Pancreas (tissue), 10 donors: ENCODE data around the gene CASQ2. TPM values are rescaled to one million over a fixed set of nuclear protein-coding genes. Genes with fewer than 3 reads are reported as not detected.
A peak's percentile ranks its signal among the peaks of the same experiment; 100 is the strongest.

Experiments used
- ATAC-seq, 4 donors: fragments of 200-7000 bp; cut with Tn5 transposase; one replicate each; pipeline versions ENCODE4 v1.8.0 to v1.9.1; 2020; ENCODE audit warnings: mild to moderate bottlenecking in 4 of 4, moderate library complexity in 4 of 4
- DNase-seq, 6 donors: peaks; one replicate each; pipeline ENCODE4 v3.0.0-alpha.2; 2020
- FAIRE-seq: peaks from 2 replicates; lab custom pipeline; 2012; peaks lifted over from hg19 to GRCh38; lab: Jason Lieb, UNC
- H3K27ac ChIP-seq, 4 donors: fragments of 200-600 bp; sonication (generic); 1 replicate in 3 of 4; 2 replicates in 1 of 4; pipeline versions ENCODE4 v1.5.0 to v1.8.0; 2020
- H3K27me3 ChIP-seq, 4 donors: fragments of 200-600 bp; one replicate each; pipeline ENCODE4 v1.8.0; 2021
- H3K36me3 ChIP-seq, 3 donors: fragments of 200-600 bp; sonication (generic) in 1 of 3; one replicate each; pipeline versions ENCODE4 v1.5.0 to v1.8.0; 2020 to 2021
- H3K4me1 ChIP-seq, 3 donors: fragments of 200-600 bp; one replicate each; pipeline ENCODE4 v1.8.0; 2021
- H3K4me3 ChIP-seq, 4 donors: fragments of 200-600 bp; sonication (generic) in 2 of 4; one replicate each; pipeline versions ENCODE4 v1.5.0 to v1.8.0; 2020 to 2021
- H3K9me3 ChIP-seq, 4 donors: fragments of 200-600 bp; one replicate each; pipeline ENCODE4 v1.8.0; 2021
- WGBS, 2 donors: extraction: QIAGEN DNeasy Blood & Tissue Kit; methylation state at CpG; one replicate each; pipeline ENCODE4 v1.1.7; 2013; 5-methylcytosine and 5-hydroxymethylcytosine counted together
- intact Hi-C, 3 donors: fragments of 100-400 bp; cut with DNase I; formaldehyde crosslinking; loops; one replicate each; pipeline versions ENCODE4 v1.11.1 to v1.14.2; 2022
- polyA plus RNA-seq, 2 donors: library from polyadenylated mRNA; stranded (reverse); fragments of 200-250 nt; gene quantifications; one replicate each; pipeline ENCODE4 v1.2.3, GENCODE V29; 2013
- total RNA-seq, 6 donors: library from RNA; stranded (reverse); fragmentation: NEBNext Ultra II Directional in 4 of 6; extraction: Animal tissue kit (Norgen Biotek cat#: 25700) in 4 of 6; gene quantifications; one replicate each; pipeline versions ENCODE4 v1.2.1 to v1.2.4, GENCODE V29; 2021 to 2023
- TF ChIP-seq, protein P1 (sequence below), 4 donors: fragments of 200-600 bp; sonication (generic) in 3 of 4; IDR thresholded peaks; one replicate each; pipeline versions ENCODE4 v1.5.0 to v1.8.0; 2021; ENCODE audit warnings: antibody characterized with exemption in 4 of 4
- donor health status: healthy with polysubstance abuse.
- donor health status: DM: no; HTN: no; CAD: no; lungs with moderate emphysema.
- donor health status: DM: no; HTN: no; CAD: no.
- donor health status: control.
- donor health status: control.
- donor health status: Bipolar disorder and iron deficiency.
- donor health status: DM: yes; HTN: yes; CAD: no.
- donor health status: DM: no; HTN: no; CAD: no.
- donor health status: DM: no; HTN: no; CAD: no.
- donor health status: DM: yes; HTN: yes; CAD: no.

The CASQ2 gene
- total and polyA plus RNA-seq, 8 donors = 0.09 to 1.2 (median 0.34) TPM; not detected in 1

DNA sequence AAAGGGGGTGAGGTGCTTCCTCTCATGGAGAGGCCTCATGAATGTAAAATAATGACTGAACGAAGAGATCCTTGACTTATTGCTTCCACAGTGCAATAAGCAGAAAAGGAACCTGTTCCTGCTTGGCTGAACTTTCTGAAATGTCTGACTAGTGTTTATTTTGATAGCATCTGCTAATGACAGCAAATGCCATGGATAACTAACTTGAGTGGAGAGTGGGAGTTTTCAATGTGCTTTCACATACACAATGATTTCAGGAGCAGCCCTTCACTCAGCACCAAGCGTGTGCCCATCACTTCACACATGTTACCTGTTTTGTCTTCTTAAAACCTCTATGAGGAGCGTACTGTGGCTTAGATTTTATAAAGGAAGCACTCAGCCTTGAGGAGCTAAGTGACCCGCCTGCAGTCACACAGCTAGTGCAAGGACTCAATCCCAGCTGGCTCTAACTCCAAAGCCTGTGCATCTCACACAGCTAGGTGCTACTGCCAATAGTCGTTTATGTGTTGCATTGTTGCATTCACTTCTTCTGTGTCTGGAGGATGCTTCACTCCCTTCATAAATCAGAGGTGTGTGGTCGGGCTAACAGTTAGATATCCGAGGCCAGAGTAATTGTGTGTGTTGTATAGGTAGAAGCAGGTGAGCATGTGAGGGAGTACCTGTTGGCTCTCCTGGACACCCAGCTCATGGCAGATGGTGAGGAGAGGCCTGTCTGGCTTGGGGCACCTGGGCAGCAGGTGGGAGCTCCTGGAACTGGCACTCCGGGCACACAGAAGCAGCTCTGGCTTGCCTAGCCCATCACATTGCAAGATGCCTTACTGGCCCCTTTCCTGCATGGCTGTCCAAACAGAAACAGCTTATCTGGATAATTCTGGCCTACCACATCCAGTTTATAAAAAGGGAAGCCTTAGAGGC lies 12.8 kb downstream of the CASQ2 start:
- no peak overlapping the region for H3K27ac ChIP-seq
- no peak overlapping the region for H3K4me3 ChIP-seq
- no peaks in the 10 kb centered on the region for H3K27me3 ChIP-seq
- intact Hi-C loops = no loop called here
- peaks cover 0 to 4% (median 0%) of the 10 kb centered on the region in 3 donors for H3K4me1 ChIP-seq
- FAIRE-seq = no peak
- DNase-seq = no peak
- TF ChIP-seq, protein P1, sequence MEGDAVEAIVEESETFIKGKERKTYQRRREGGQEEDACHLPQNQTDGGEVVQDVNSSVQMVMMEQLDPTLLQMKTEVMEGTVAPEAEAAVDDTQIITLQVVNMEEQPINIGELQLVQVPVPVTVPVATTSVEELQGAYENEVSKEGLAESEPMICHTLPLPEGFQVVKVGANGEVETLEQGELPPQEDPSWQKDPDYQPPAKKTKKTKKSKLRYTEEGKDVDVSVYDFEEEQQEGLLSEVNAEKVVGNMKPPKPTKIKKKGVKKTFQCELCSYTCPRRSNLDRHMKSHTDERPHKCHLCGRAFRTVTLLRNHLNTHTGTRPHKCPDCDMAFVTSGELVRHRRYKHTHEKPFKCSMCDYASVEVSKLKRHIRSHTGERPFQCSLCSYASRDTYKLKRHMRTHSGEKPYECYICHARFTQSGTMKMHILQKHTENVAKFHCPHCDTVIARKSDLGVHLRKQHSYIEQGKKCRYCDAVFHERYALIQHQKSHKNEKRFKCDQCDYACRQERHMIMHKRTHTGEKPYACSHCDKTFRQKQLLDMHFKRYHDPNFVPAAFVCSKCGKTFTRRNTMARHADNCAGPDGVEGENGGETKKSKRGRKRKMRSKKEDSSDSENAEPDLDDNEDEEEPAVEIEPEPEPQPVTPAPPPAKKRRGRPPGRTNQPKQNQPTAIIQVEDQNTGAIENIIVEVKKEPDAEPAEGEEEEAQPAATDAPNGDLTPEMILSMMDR (IDR thresholded peaks at IDR 0.05) = no peak
- no peak for ATAC-seq
- no peaks in the 10 kb centered on the region for H3K36me3 ChIP-seq
- H3K9me3 ChIP-seq = no peaks in the 10 kb centered on the region
- 84 to 86% methylated on average over 8 of the region's 8 CpGs for WGBS, 2 donors

GRCh38 chr1:115753830-115754229 lies 14.7 kb downstream of the CASQ2 start:
- no peak for FAIRE-seq
- Histone ChIP-seq H3K4me1 (peaks cover 0 to 4% (median 0%) of the 10 kb centered on the region in 3 donors), H3K9me3 (no peaks in the 10 kb centered on the region), H3K36me3 (no peaks in the 10 kb centered on the region), H3K4me3 (no peak overlapping the region), H3K27me3 (no peaks in the 10 kb centered on the region), H3K27ac (no peak overlapping the region)
- peak; percentile 21 to 82 (median 64) for ATAC-seq
- peak in 2 of 6 donors; percentile 16 to 22 for DNase-seq
- 34 to 40% methylated on average over 7 to 8 of the region's 8 CpGs for WGBS, 2 donors
- TF ChIP-seq, protein P1 (IDR thresholded peaks at IDR 0.05) = no peak
- intact Hi-C loops = no loop called here

DNA sequence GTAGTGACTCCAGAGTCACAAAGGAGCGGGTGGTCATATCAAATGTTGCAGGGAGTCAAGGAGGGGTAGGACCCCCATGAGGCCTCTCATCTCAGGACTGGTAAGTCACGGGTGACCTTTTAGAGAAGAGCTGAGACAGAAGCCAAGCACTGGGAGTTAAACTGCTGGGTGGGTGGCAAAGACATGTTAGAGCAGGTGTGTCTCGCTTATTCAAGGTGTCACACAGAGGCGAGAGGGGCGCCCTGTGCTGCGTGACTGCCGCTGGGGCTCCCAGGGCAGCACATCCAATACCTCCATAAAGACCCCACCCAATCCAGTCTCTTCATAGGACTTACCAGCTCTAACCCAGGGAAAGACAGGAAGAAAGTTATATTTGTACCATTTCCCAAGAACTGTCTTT lies 15.2 kb downstream of the CASQ2 start:
- 94 to 100% methylated on average over 7 of the region's 7 CpGs for WGBS, 2 donors
- ATAC-seq = no peak
- no peak for DNase-seq
- intact Hi-C loops = no loop called here
- TF ChIP-seq, protein P1 (IDR thresholded peaks at IDR 0.05) = no peak
- Histone ChIP-seq H3K36me3 (no peaks in the 10 kb centered on the region), H3K4me1 (peaks cover 0 to 4% (median 0%) of the 10 kb centered on the region in 3 donors), H3K27me3 (no peaks in the 10 kb centered on the region), H3K9me3 (no peaks in the 10 kb centered on the region), H3K4me3 (no peak overlapping the region), H3K27ac (no peak overlapping the region)
- no peak for FAIRE-seq

GRCh38 chr1:115748401-115749150 lies 19.9 kb downstream of the CASQ2 start:
- ATAC-seq = peak in 1 of 4 donors; percentile 55
- WGBS, 2 donors = 50 to 64% methylated on average over 5 of the region's 5 CpGs
- Histone ChIP-seq H3K27me3 (no peaks in the 10 kb centered on the region), H3K4me1 (no peaks in the 10 kb centered on the region), H3K9me3 (no peaks in the 10 kb centered on the region), H3K27ac (no peak overlapping the region), H3K4me3 (no peak overlapping the region), H3K36me3 (no peaks in the 10 kb centered on the region)
- TF ChIP-seq, protein P1 (IDR thresholded peaks at IDR 0.05) = no peak
- no peak for FAIRE-seq
- no peak for DNase-seq
- intact Hi-C loops = no loop called here
